ENCODE measurements around the gene ZNF672. TPM values are rescaled to one million over a fixed set of nuclear protein-coding genes. Genes with fewer than 3 reads are reported as not detected.

Gene ZNF672
- total RNA-seq, 4 donors from 2014 or later: 15.0 to 34.3 (median 24.0) TPM

DNA sequence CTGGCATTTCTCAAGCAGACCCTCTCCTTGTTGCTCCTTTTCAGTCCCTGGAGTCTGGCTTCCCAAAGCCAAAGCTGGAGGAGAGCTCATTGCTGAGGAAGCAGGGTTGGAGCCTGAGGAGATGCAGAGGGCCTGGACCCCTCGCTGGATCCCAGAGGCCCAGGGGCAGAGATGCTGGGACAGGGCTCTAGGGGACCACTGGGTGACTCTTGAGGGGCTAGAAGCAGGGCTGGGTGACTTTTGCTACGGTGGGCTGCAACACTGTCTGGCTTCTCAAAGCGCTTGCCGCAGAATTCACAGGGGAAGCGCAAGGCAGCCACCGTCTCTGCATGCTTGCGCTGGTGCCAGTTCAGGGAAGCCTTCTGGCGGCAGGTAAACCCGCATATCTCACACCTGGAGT, 12.1 kb downstream of the ZNF672 start:
- H3K36me3 ChIP-seq: no peaks in the 10 kb centered on the region
- H3K4me1 ChIP-seq: no peaks in the 10 kb centered on the region
- no peak for TF ChIP-seq POLR2A (IDR thresholded peaks at IDR 0.05)
- TF ChIP-seq, protein P1, sequence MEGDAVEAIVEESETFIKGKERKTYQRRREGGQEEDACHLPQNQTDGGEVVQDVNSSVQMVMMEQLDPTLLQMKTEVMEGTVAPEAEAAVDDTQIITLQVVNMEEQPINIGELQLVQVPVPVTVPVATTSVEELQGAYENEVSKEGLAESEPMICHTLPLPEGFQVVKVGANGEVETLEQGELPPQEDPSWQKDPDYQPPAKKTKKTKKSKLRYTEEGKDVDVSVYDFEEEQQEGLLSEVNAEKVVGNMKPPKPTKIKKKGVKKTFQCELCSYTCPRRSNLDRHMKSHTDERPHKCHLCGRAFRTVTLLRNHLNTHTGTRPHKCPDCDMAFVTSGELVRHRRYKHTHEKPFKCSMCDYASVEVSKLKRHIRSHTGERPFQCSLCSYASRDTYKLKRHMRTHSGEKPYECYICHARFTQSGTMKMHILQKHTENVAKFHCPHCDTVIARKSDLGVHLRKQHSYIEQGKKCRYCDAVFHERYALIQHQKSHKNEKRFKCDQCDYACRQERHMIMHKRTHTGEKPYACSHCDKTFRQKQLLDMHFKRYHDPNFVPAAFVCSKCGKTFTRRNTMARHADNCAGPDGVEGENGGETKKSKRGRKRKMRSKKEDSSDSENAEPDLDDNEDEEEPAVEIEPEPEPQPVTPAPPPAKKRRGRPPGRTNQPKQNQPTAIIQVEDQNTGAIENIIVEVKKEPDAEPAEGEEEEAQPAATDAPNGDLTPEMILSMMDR (IDR thresholded peaks at IDR 0.05): no peak
- no peaks in the 10 kb centered on the region for H3K27me3 ChIP-seq
- H3K27ac ChIP-seq: no peak overlapping the region
- H3K4me3 ChIP-seq: no peak overlapping the region
- DNase-seq: no peak
- intact Hi-C loops (cut with DNase I; ENCODE audit: low total_unique reads): no loop called here
- H3K9me3 ChIP-seq: no peaks in the 10 kb centered on the region

DNA sequence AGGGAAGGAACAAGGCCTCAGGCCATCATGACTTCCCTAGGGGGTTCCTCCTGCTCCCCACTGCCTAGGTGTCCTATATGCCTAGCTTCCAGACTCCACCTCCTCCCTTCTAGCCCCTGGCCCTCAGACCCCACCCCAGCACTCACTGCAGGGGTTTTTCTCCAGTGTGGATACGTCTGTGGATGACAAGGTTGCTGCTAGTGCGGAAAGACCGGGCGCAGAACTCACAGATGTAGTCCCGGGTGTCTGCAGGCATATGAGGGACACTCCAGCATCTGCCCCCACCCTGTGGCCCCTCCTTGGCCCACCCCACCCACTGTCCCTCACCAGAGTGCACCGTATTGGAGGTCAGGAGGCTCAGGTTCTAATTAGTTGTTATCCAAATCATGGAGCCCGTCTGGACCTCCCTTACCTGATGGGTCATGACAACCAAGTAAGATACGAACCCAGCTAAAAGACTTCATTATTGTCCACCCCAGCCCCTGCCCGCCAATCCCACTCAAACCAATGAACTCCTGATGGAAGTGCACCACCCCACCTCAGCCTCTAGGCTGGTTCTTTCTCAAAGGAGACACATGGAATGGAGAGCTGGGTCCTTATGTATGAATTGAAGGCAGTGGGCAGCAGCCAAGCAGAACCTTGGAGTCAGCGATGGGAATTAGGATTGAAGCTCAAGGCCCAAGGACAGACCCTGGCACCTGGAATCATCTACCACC, 12.7 kb downstream of the ZNF672 start:
- no peak for TF ChIP-seq POLR2A (IDR thresholded peaks at IDR 0.05)
- TF ChIP-seq, protein P1 (IDR thresholded peaks at IDR 0.05): no peak
- H3K4me1 ChIP-seq: no peaks in the 10 kb centered on the region
- H3K27ac ChIP-seq: no peak overlapping the region
- no peaks in the 10 kb centered on the region for H3K36me3 ChIP-seq
- no peaks in the 10 kb centered on the region for H3K27me3 ChIP-seq
- DNase-seq: no peak
- no peaks in the 10 kb centered on the region for H3K9me3 ChIP-seq
- no peak overlapping the region for H3K4me3 ChIP-seq
- intact Hi-C loops (cut with DNase I; ENCODE audit: low total_unique reads): no loop called here

DNA sequence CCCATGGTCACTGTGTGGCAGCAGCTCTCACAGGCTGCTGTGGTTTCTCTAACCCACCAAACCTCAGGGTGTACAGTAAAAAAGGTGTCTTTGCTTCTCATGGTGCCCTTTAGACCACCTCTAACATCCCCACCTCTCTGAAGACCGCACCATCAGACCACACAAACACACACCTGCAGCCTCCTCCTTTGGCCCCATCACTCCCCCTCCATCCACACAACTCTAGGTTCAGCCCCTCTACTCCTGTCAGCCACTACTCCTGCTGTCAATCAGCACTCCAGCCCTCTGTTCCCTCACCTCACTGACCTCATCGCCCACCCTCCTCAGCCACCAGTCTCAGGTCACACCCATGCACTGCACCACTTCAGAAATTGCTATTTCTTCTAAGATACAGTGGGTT, 13.4 kb downstream of the ZNF672 start:
- Histone ChIP-seq H3K9me3 (no peaks in the 10 kb centered on the region), H3K27me3 (no peaks in the 10 kb centered on the region), H3K27ac (no peak overlapping the region), H3K4me1 (no peaks in the 10 kb centered on the region), H3K36me3 (no peaks in the 10 kb centered on the region), H3K4me3 (no peak overlapping the region)
- DNase-seq: no peak
- intact Hi-C loops (cut with DNase I; ENCODE audit: low total_unique reads): no loop called here
- no peak for TF ChIP-seq POLR2A (IDR thresholded peaks at IDR 0.05)
- TF ChIP-seq, protein P1 (IDR thresholded peaks at IDR 0.05): no peak

DNA sequence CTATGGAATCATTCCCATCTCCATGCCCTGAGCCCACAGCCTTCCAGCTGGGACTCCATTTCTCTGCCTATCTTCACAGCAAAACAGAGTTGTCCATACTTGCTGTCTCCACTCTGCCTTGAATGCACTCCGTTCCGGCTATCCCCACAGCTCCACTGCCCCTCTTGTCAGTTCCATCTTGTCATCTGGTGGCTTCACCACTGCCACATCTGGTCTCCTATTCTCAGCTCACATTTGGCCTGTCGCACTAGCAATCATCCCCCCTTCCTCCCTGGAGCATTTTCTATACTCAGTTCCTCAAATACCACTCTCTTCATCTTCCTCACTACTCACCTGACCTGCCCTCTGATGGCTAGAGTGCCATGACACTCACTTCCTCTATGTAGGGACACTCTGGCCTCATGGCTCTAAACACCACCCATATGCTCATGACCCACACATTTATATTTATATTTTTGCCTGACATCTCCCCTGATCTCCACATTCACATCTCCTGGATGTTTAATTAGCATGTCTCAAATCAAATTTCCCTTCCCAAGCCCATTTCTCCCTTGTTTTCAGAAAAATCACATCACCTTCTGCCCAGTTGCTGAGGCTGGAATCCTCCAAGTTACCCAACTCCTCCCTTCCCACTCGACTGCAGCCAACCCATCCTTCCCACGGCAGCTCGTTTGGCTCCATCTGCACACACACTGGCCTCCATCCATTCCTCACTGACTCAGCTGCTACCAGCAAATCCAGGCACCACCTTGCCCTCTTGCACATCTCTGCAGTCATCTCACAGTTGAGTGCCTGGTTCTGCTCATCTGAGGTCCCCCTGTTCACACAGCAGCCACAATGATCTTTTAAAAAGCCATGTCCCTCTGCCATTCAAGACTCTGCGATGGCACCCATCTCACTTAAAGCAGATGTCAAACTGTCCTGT, 14.7 kb downstream of the ZNF672 start:
- intact Hi-C loops (cut with DNase I; ENCODE audit: low total_unique reads): no loop called here
- Histone ChIP-seq H3K4me1 (peaks cover 0 to 7% of the 10 kb centered on the region in 2 donors), H3K9me3 (no peaks in the 10 kb centered on the region), H3K27me3 (no peaks in the 10 kb centered on the region), H3K36me3 (no peaks in the 10 kb centered on the region), H3K4me3 (no peak overlapping the region), H3K27ac (no peak overlapping the region)
- no peak for TF ChIP-seq POLR2A (IDR thresholded peaks at IDR 0.05)
- TF ChIP-seq, protein P1 (IDR thresholded peaks at IDR 0.05): no peak
- no peak for DNase-seq

All from uterus (tissue), 4 donors.